GM12878 (cell line): ENCODE data around the gene HSPA1B. TPM values are rescaled to one million over a fixed set of nuclear protein-coding genes. Genes with fewer than 3 reads are reported as not detected.
"Not testable (repeated sequence)": the region's sequence is repeated elsewhere in the genome, so short reads cannot be mapped to it uniquely, and the experiment has no call there.

ENCODE experiments used
- ATAC-seq: fragments of 200-7000 bp; cut with Tn5 transposase; 3 replicates; pipeline ENCODE4 v1.9.1; 2020; ENCODE audit warnings: mild to moderate bottlenecking, moderate library complexity
- BruUV-seq: library from RNA; stranded (reverse); fragments of 400-500 nt; replicated peaks from 2 replicates; lab custom pipeline; 2021; lab: Mats Ljungman, UMichigan
- CTCF ChIA-PET: fragments of 300-600 bp; sonication (Branson Sonifier 250); formaldehyde crosslinking; extraction: SDS; loops from one replicate; lab custom pipeline; 2021; ENCODE audit warnings: inconsistent platforms; lab: Yijun Ruan, JAX
- POLR2A ChIA-PET: fragments of 350-600 bp; formaldehyde crosslinking; extraction: SDS; loops from one replicate; lab custom pipeline; 2021; ENCODE audit warnings: inconsistent platforms; lab: Charles Lee
- RAD21 ChIA-PET: fragments of 300-600 bp; sonication (Branson Sonifier 250); formaldehyde crosslinking; loops from one replicate; lab custom pipeline; 2023; ENCODE audit warnings: antibody characterized with exemption; ENCODE audit not compliant: unreplicated experiment; lab: Charles Lee
- SMC1A ChIA-PET: fragments of 300-600 bp; sonication (Branson Sonifier 250); formaldehyde crosslinking; loops from one replicate; lab custom pipeline; 2023; ENCODE audit not compliant: unreplicated experiment, uncharacterized antibody; lab: Charles Lee
- DNase-seq: peaks from one replicate; pipeline ENCODE4 v3.0.0-alpha.2; 2011; ENCODE audit warnings: low read depth, low spot score
- FAIRE-seq: peaks from 3 replicates; lab custom pipeline; 2011; peaks lifted over from hg19 to GRCh38; lab: Jason Lieb, UNC
- H2AFZ ChIP-seq: 2 replicates; pipeline ENCODE4 v1.6.0; 2011; ENCODE audit warnings: low read depth, low read length, control low read depth; ENCODE audit not compliant: control insufficient read depth
- H3K27ac ChIP-seq: 2 replicates; pipeline ENCODE4 v1.5.1; 2011; ENCODE audit warnings: control low read depth; ENCODE audit not compliant: control insufficient read depth, insufficient read depth
- H3K27me3 ChIP-seq, 2 experiments: replicated peaks in 1 of 2; 2 replicates each; pipeline versions ENCODE4 v1.6.0 to v1.6.1; 2011; ENCODE audit warnings: low read length in 1 of 2; ENCODE audit not compliant: control insufficient read depth in 2 of 2, insufficient read depth in 2 of 2
- H3K36me3 ChIP-seq, 2 experiments: 2 replicates each; pipeline ENCODE4 v1.5.1; 2011; ENCODE audit warnings: low read length in 1 of 2; ENCODE audit not compliant: control insufficient read depth in 2 of 2, insufficient read depth in 2 of 2
- H3K4me1 ChIP-seq: 2 replicates; pipeline ENCODE4 v1.6.1; 2011; ENCODE audit warnings: mild to moderate bottlenecking, low read length, moderate library complexity, mixed read lengths; ENCODE audit not compliant: control insufficient read depth, insufficient read depth
- H3K4me2 ChIP-seq: 2 replicates; pipeline ENCODE4 v1.6.0; 2011; ENCODE audit warnings: control low read depth; ENCODE audit not compliant: control insufficient read depth, insufficient read depth
- H3K4me3 ChIP-seq: fragments of 200-600 bp; sonication (generic); 2 replicates; pipeline ENCODE4 v1.5.1; 2016
- H3K79me2 ChIP-seq: 2 replicates; pipeline ENCODE4 v1.6.0; 2011; ENCODE audit warnings: low read length; ENCODE audit not compliant: control insufficient read depth, insufficient read depth
- H3K9ac ChIP-seq: 2 replicates; pipeline ENCODE4 v1.8.0; 2011; ENCODE audit warnings: low read length, control low read depth, mixed read lengths; ENCODE audit not compliant: control insufficient read depth, insufficient read depth
- H3K9me3 ChIP-seq: replicated peaks from 3 replicates; pipeline ENCODE4 v1.5.1; 2011; ENCODE audit warnings: mild to moderate bottlenecking, low read length; ENCODE audit not compliant: control insufficient read depth, insufficient read depth
- H4K20me1 ChIP-seq: 2 replicates; pipeline ENCODE4 v1.6.0; 2011; ENCODE audit not compliant: control insufficient read depth, insufficient read depth
- ATF7 ChIP-seq: fragments of 450-650 bp; IDR thresholded peaks from 2 replicates; pipeline ENCODE4 v1.6.1; 2016; ENCODE audit warnings: low read depth, mild to moderate bottlenecking
- CTCF ChIP-seq, 3 experiments: IDR thresholded peaks in 2 of 3; conservative IDR thresholded peaks in 1 of 3; 2 replicates each; pipeline ENCODE4 v1.5.1; 2011; ENCODE audit warnings: low read depth in 3 of 3, low read length in 3 of 3, mild to moderate bottlenecking in 3 of 3, control low read depth in 2 of 3, moderate library complexity in 2 of 3, inconsistent platforms in 1 of 3, mixed read lengths in 1 of 3; ENCODE audit not compliant: control insufficient read depth in 2 of 3, insufficient read depth in 1 of 3; ENCODE audit errors: extremely low read depth in 1 of 3
- ETV6 ChIP-seq, 2 experiments: fragments of 450-650 bp in 1 of 2; IDR thresholded peaks in 1 of 2; conservative IDR thresholded peaks in 1 of 2; 2 replicates each; pipeline ENCODE4 v1.6.1; 2014; ENCODE audit warnings: antibody characterized with exemption in 1 of 2, borderline replicate concordance in 1 of 2, low read depth in 1 of 2, mild to moderate bottlenecking in 1 of 2, moderate library complexity in 1 of 2
- MLLT1 ChIP-seq: fragments of 450-650 bp; IDR thresholded peaks from 2 replicates; pipeline ENCODE4 v1.6.1; 2016; ENCODE audit warnings: mild to moderate bottlenecking
- RAD21 ChIP-seq: IDR thresholded peaks from 2 replicates; pipeline ENCODE4 v1.6.1; 2011; ENCODE audit warnings: mild to moderate bottlenecking, low read depth, low read length, moderate library complexity; ENCODE audit not compliant: insufficient read depth
- WGBS: methylation state at CpG from one replicate; pipeline ENCODE4 v1.1.6; 2016; ENCODE audit warnings: low lambda C conversion rate; ENCODE audit not compliant: insufficient replicate concordance, insufficient coverage; ENCODE audit errors: missing lambda C conversion rate; 5-methylcytosine and 5-hydroxymethylcytosine counted together
- in situ Hi-C: fragments of 300-500 bp; cut with MboI; formaldehyde crosslinking; loops from 9 replicates; pipeline ENCODE4 v1.14.3; 2018; ENCODE audit warnings: mixed read lengths
- intact Hi-C: fragments of 100-400 bp; cut with micrococcal nuclease; formaldehyde crosslinking; loops from one replicate; pipeline ENCODE4 v1.14.2; 2022; ENCODE audit not compliant: unreplicated experiment
- polyA plus RNA-seq, 11 experiments: library from polyadenylated mRNA; depleted of rRNA in 4 of 11; unstranded in 6 of 11; stranded (reverse) in 5 of 11; fragments of >200 nt; fragmentation: Nextera tagmentation in 4 of 11; fragmentation: Illumina TruSeq in 1 of 11; extraction: Ambion mirVana in 4 of 11; extraction: Trizol in 1 of 11; gene quantifications; 1 replicate in 1 of 11; 2 replicates in 10 of 11; pipeline versions ENCODE4 v1.2.1 to v1.2.3, GENCODE V29; 2011 to 2016; ENCODE audit warnings: inconsistent platforms in 2 of 11, missing spikeins in 2 of 11, low read depth in 1 of 11
- total RNA-seq, 4 experiments: library from RNA; depleted of rRNA in 3 of 4; stranded (reverse); fragments of >200 nt in 3 of 4; fragmentation: Illumina TruSeq in 1 of 4; extraction: Trizol in 1 of 4; gene quantifications; 2 replicates each; pipeline versions ENCODE4 v1.2.1 to v1.2.3, GENCODE V29; 2013 to 2021

HSPA1B gene
- total and polyA plus RNA-seq, 10 of the 15 experiments (the other 5 are each of a cell fraction or from before 2014, with no cell fraction given): 0.11 to 40.5 (median 12.8) TPM

GRCh38 chr6:31817133-31817928 is 10.2 kb upstream of the HSPA1B start:
- WGBS: 15% methylated on average over 10 of the region's 37 CpGs
- peak in 1 of 3 experiments; percentile 40; a peak in 1 of 6 replicates for TF ChIP-seq CTCF (IDR thresholded peaks at IDR 0.05 in 2 of 3, conservative IDR thresholded peaks at IDR 0.05 in 1 of 3; ENCODE audit: control insufficient read depth in 2 of 3, extremely low read depth in 1 of 3, insufficient read depth in 1 of 3, low read depth in 3 of 3, low read length in 3 of 3)
- peak; percentile 30; the same call in 1 of the 2 replicates for TF ChIP-seq ATF7
- 0 out of 2 replicates have a peak, but pooled peaks have one; percentile 16 for TF ChIP-seq MLLT1
- TF ChIP-seq ETV6 (conservative IDR thresholded peaks at IDR 0.05 in 1 of 2, IDR thresholded peaks at IDR 0.05 in 1 of 2; ENCODE audit: borderline replicate concordance in 1 of 2, low read depth in 1 of 2): peak in 1 of 2 experiments; percentile 14; a peak in 1 of 4 replicates
- TF ChIP-seq RAD21: peak; percentile 33; the same call in 1 of the 2 replicates
- intact Hi-C loops, H3K27ac ChIP-seq, H3K27me3 ChIP-seq, H3K9me3 ChIP-seq, FAIRE-seq, H3K79me2 ChIP-seq, in situ Hi-C loops, DNase-seq, H3K36me3 ChIP-seq, H4K20me1 ChIP-seq, H3K9ac ChIP-seq, ATAC-seq: not testable (repeated sequence)
- ChIA-PET CTCF (interaction anchor here (1.4 to 1.9 kb wide), 2 partner anchors 27 to 88 kb away, joined by 5 to 6 read pairs; partner anchors contain the start of gene DDAH2), SMC1A (interaction anchor here (1.0 to 1.5 kb wide), 4 partner anchors 11 to 43 kb away, joined by 3 to 9 read pairs (median 4); partner anchors contain the start of gene LSM2), RAD21 (interaction anchor here (1.0 to 1.5 kb wide), 3 partner anchors 10 to 13 kb away, joined by 3 to 5 read pairs (median 3); partner anchors contain the start of gene LSM2), POLR2A (interaction anchor here (0.6 to 11.3 kb wide), 3 partner anchors 11 to 611 kb away, joined by 4 to 158 read pairs (median 5); partner anchors contain the start of genes CLIC1, LSM2 and MSH5)
- H3K4me3 ChIP-seq: peak overlapping the region; percentile 52; the same call in 1 of the 2 replicates
- BruUV-seq: TSS peak; percentile 56
- peak overlapping the region; percentile 12 for H2AFZ ChIP-seq
- H3K4me1 ChIP-seq: peaks cover 21% of the 10 kb centered on the region
- H3K4me2 ChIP-seq: peak overlapping the region; percentile 60
